ENCODE data around the gene SMIM17.

Gene SMIM17

GRCh38 chr19:56642711-56643459, at the start of gene SMIM17:
TSS of gene SMIM17 (plus strand) at chr19:56643159. CDS start at chr19:56645668, 2,509 bp downstream.
- peak in 2 of 56 donors; percentile 15 to 26 for DNase-seq

GRCh38 chr19:56594446-56594782, 48.5 kb upstream of the SMIM17 start:
- DNase-seq, result no peak

- DNase-seq, result peak in 55 of 56 donors; percentile 35 to 93 (median 78)
Measured at GRCh38 chr19:56594783-56595547, 48.0 kb upstream of the SMIM17 start, which contains the start of gene ZNF71. TSS of gene ZNF71 (plus strand) at chr19:56595302. CDS start at chr19:56601559, 6,257 bp downstream.

- DNase-seq, result peak in 1 of 56 donors; percentile 40
Measured at GRCh38 chr19:56595548-56595899, 47.4 kb upstream of the SMIM17 start.

- DNase-seq, result no peak
Measured at GRCh38 chr19:56596676-56597075, 46.3 kb upstream of the SMIM17 start.

GRCh38 chr19:56597696-56598095, 45.3 kb upstream of the SMIM17 start:
- DNase-seq, result no peak

- DNase-seq, result peak in 1 of 56 donors; percentile 7
Measured at GRCh38 chr19:56601375-56601774, 41.6 kb upstream of the SMIM17 start.

GRCh38 chr19:56603829-56604228, 39.1 kb upstream of the SMIM17 start:
- peak in 39 of 56 donors; percentile 1 to 74 (median 23) for DNase-seq

GRCh38 chr19:56608274-56608964, 34.5 kb upstream of the SMIM17 start:
- no peak for DNase-seq

- no peak for DNase-seq
Measured at GRCh38 chr19:56611288-56611687, 31.7 kb upstream of the SMIM17 start.

- no peak for DNase-seq
Measured at GRCh38 chr19:56612737-56613136, 30.2 kb upstream of the SMIM17 start.

- no peak for DNase-seq
Measured at GRCh38 chr19:56613639-56614038, 29.3 kb upstream of the SMIM17 start.

GRCh38 chr19:56617531-56617930, 25.4 kb upstream of the SMIM17 start:
- DNase-seq, result no peak

- DNase-seq, result no peak
Measured at GRCh38 chr19:56619121-56619520, 23.8 kb upstream of the SMIM17 start.

- no peak for DNase-seq
Measured at GRCh38 chr19:56622374-56622773, 20.6 kb upstream of the SMIM17 start.

- DNase-seq, result no peak
Measured at GRCh38 chr19:56623006-56623405, 20.0 kb upstream of the SMIM17 start.

- DNase-seq, result no peak
Measured at GRCh38 chr19:56625708-56626107, 17.3 kb upstream of the SMIM17 start.

GRCh38 chr19:56633021-56633420, 9.9 kb upstream of the SMIM17 start:
- no peak for DNase-seq

GRCh38 chr19:56637976-56638555, 4.9 kb upstream of the SMIM17 start:
- DNase-seq, result peak in 42 of 56 donors; percentile 7 to 77 (median 44)

GRCh38 chr19:56639217-56639616, 3.7 kb upstream of the SMIM17 start:
- DNase-seq, result no peak

GRCh38 chr19:56643460-56643955, 549 bp downstream of the SMIM17 start:
- peak in 3 of 56 donors; percentile 2 to 14 (median 12) for DNase-seq
